IMR-90 (cell line): Measurements from ENCODE around the gene MOB4. TPM values are rescaled to one million over a fixed set of nuclear protein-coding genes. Genes with fewer than 3 reads are reported as not detected.
A peak's percentile ranks its signal among the peaks of the same experiment; 100 is the strongest.

ENCODE experiments used
- ATAC-seq: fragments of 200-7000 bp; cut with Tn5 transposase; 2 replicates; pipeline ENCODE4 v1.9.1; 2020; ENCODE audit warnings: low read depth, mild to moderate bottlenecking, moderate library complexity
- Bru-seq: library from RNA; stranded (reverse); fragments of 400-500 nt; gene quantifications from one replicate; lab custom pipeline; 2021; lab: Mats Ljungman, UMichigan
- BruChase-seq, 2 experiments: library from RNA; stranded (reverse); fragments of 400-500 nt; gene quantifications; one replicate each; lab custom pipeline; 2021; lab: Mats Ljungman, UMichigan
- BruUV-seq: library from RNA; stranded (reverse); fragments of 400-500 nt; replicated peaks from 2 replicates; lab custom pipeline; 2021; lab: Mats Ljungman, UMichigan
- CTCF ChIA-PET: fragments of 300-600 bp; formaldehyde crosslinking; extraction: SDS; loops from one replicate; lab custom pipeline; 2021; ENCODE audit warnings: antibody characterized with exemption; lab: Yijun Ruan, JAX
- POLR2A ChIA-PET: fragments of 300-600 bp; sonication (Branson Sonifier 250); formaldehyde crosslinking; loops from one replicate; lab custom pipeline; 2022; ENCODE audit warnings: antibody characterized with exemption; ENCODE audit not compliant: unreplicated experiment; lab: Charles Lee
- DNase-seq: peaks from one replicate; pipeline ENCODE4 v3.0.0; 2013
- H2AFZ ChIP-seq: replicated peaks from 2 replicates; pipeline ENCODE3; 2013; ENCODE audit warnings: low read length, mild to moderate bottlenecking; ENCODE audit not compliant: poor library complexity
- H2AK5ac ChIP-seq: 2 replicates; pipeline ENCODE4 v1.6.1; 2013; ENCODE audit warnings: low read depth, low read length, inconsistent platforms
- H2AK9ac ChIP-seq: replicated peaks from 2 replicates; pipeline ENCODE3; 2013; ENCODE audit warnings: mild to moderate bottlenecking, low read depth, low read length, moderate library complexity; ENCODE audit not compliant: poor library complexity
- H2BK120ac ChIP-seq: 2 replicates; pipeline ENCODE4 v1.6.1; 2013; ENCODE audit warnings: low read depth, low read length, inconsistent platforms
- H2BK15ac ChIP-seq: 3 replicates; pipeline ENCODE4 v1.6.1; 2013; ENCODE audit warnings: low read depth, low read length, inconsistent platforms
- H2BK20ac ChIP-seq: 2 replicates; pipeline ENCODE4 v1.6.1; 2013; ENCODE audit warnings: low read depth, mild to moderate bottlenecking, inconsistent platforms, low read length, moderate library complexity
- H2BK5ac ChIP-seq: 2 replicates; pipeline ENCODE4 v1.6.1; 2013; ENCODE audit warnings: mild to moderate bottlenecking, low read depth, low read length, inconsistent platforms; ENCODE audit not compliant: poor library complexity, severe bottlenecking
- H3K14ac ChIP-seq: replicated peaks from 2 replicates; pipeline ENCODE4 v1.6.1; 2013; ENCODE audit warnings: low read depth, low read length, inconsistent platforms
- H3K18ac ChIP-seq: 2 replicates; pipeline ENCODE4 v1.6.1; 2013; ENCODE audit warnings: low read depth, low read length, control low read depth
- H3K23ac ChIP-seq: 2 replicates; pipeline ENCODE4 v1.6.1; 2013; ENCODE audit warnings: low read depth, low read length, inconsistent platforms
- H3K27ac ChIP-seq: 2 replicates; pipeline ENCODE4 v1.5.1; 2013; ENCODE audit warnings: mild to moderate bottlenecking, control low read depth, low read length; ENCODE audit not compliant: insufficient read depth
- H3K27me3 ChIP-seq: 2 replicates; pipeline ENCODE4 v1.6.1; 2013; ENCODE audit warnings: low read length; ENCODE audit not compliant: control insufficient read depth, insufficient read depth
- H3K36me3 ChIP-seq: 2 replicates; pipeline ENCODE4 v1.6.1; 2013; ENCODE audit warnings: low read length, mixed read lengths; ENCODE audit not compliant: control insufficient read depth, insufficient read depth
- H3K4ac ChIP-seq: 2 replicates; pipeline ENCODE4 v1.6.1; 2013; ENCODE audit warnings: low read depth, low read length, inconsistent platforms
- H3K4me1 ChIP-seq: 2 replicates; pipeline ENCODE4 v1.6.1; 2013; ENCODE audit warnings: low read length, mixed read lengths; ENCODE audit not compliant: control insufficient read depth, insufficient read depth
- H3K4me2 ChIP-seq: 2 replicates; pipeline ENCODE4 v1.6.1; 2013; ENCODE audit warnings: low read depth, mild to moderate bottlenecking, control low read depth, low read length, moderate library complexity
- H3K4me3 ChIP-seq: 2 replicates; pipeline ENCODE4 v1.5.1; 2013; ENCODE audit warnings: low read depth, mild to moderate bottlenecking, control low read depth, low read length, moderate library complexity; ENCODE audit not compliant: insufficient read depth
- H3K56ac ChIP-seq: 2 replicates; pipeline ENCODE4 v1.6.1; 2013; ENCODE audit warnings: low read length, inconsistent platforms; ENCODE audit not compliant: insufficient read depth; ENCODE audit errors: extremely low read depth
- H3K79me1 ChIP-seq, 2 experiments: 2 replicates each; pipeline ENCODE4 v1.6.1; 2013; ENCODE audit warnings: low read length in 2 of 2, inconsistent platforms in 1 of 2, low read depth in 1 of 2
- H3K9ac ChIP-seq: 2 replicates; pipeline ENCODE4 v1.6.1; 2013; ENCODE audit warnings: low read depth, low read length, control low read depth
- H3K9me1 ChIP-seq: 2 replicates; pipeline ENCODE4 v1.6.1; 2013; ENCODE audit warnings: low read length, inconsistent platforms; ENCODE audit not compliant: insufficient read depth
- H3K9me3 ChIP-seq: 2 replicates; pipeline ENCODE4 v1.6.1; 2013; ENCODE audit warnings: low read length; ENCODE audit not compliant: control insufficient read depth, insufficient read depth
- H4K20me1 ChIP-seq: 2 replicates; pipeline ENCODE4 v1.6.1; 2013; ENCODE audit warnings: low read length, inconsistent platforms; ENCODE audit not compliant: insufficient read depth
- H4K5ac ChIP-seq: 2 replicates; pipeline ENCODE4 v1.6.1; 2013; ENCODE audit warnings: mild to moderate bottlenecking, low read depth, low read length, control low read depth
- H4K8ac ChIP-seq, 2 experiments: 2 replicates each; pipeline ENCODE4 v1.6.1; 2013; ENCODE audit warnings: low read depth in 2 of 2, low read length in 2 of 2, control low read depth in 1 of 2, inconsistent platforms in 1 of 2
- H4K91ac ChIP-seq: 2 replicates; pipeline ENCODE4 v1.6.1; 2013; ENCODE audit warnings: low read depth, low read length, inconsistent platforms; ENCODE audit not compliant: insufficient read depth
- BHLHE40 ChIP-seq: fragments of 150-350 bp; IDR thresholded peaks from 2 replicates; pipeline ENCODE4 v1.6.1; 2016; ENCODE audit warnings: mild to moderate bottlenecking, low read depth, low read length
- CEBPB ChIP-seq: IDR thresholded peaks from 2 replicates; pipeline ENCODE4 v1.6.1; 2012; ENCODE audit warnings: low read depth, low read length, improper control_type of control experiment
- MAFK ChIP-seq: IDR thresholded peaks from 2 replicates; pipeline ENCODE4 v1.6.1; 2012; ENCODE audit warnings: low read depth, low read length, improper control_type of control experiment
- MAZ ChIP-seq: IDR thresholded peaks from 2 replicates; pipeline ENCODE4 v1.6.1; 2012; ENCODE audit warnings: low read depth, mild to moderate bottlenecking, low read length, improper control_type of control experiment, moderate library complexity, borderline replicate concordance
- MXI1 ChIP-seq: IDR thresholded peaks from 2 replicates; pipeline ENCODE4 v1.6.1; 2012; ENCODE audit warnings: low read depth, mild to moderate bottlenecking, low read length, moderate library complexity, borderline replicate concordance
- NFE2L2 ChIP-seq: fragments of 150-350 bp; IDR thresholded peaks from 2 replicates; pipeline ENCODE4 v1.6.1; 2016; ENCODE audit warnings: low read depth, mild to moderate bottlenecking, low read length
- POLR2A ChIP-seq: IDR thresholded peaks from 2 replicates; pipeline ENCODE4 v1.6.1; 2012; ENCODE audit warnings: mild to moderate bottlenecking, low read depth, low read length
- RAD21 ChIP-seq: IDR thresholded peaks from 2 replicates; pipeline ENCODE4 v1.6.1; 2012; ENCODE audit warnings: low read length, improper control_type of control experiment
- RCOR1 ChIP-seq: IDR thresholded peaks from 2 replicates; pipeline ENCODE4 v1.6.1; 2012; ENCODE audit warnings: mild to moderate bottlenecking, low read length, improper control_type of control experiment; ENCODE audit not compliant: insufficient replicate concordance
- RFX5 ChIP-seq: IDR thresholded peaks from 2 replicates; pipeline ENCODE4 v1.8.0; 2012; ENCODE audit warnings: low read depth, mild to moderate bottlenecking, low read length, moderate library complexity
- USF2 ChIP-seq: fragments of 150-350 bp; IDR thresholded peaks from 2 replicates; pipeline ENCODE4 v1.6.1; 2017; ENCODE audit warnings: mild to moderate bottlenecking, antibody characterized with exemption, low read length, low read depth
- WGBS, 2 experiments: methylation state at CpG; one replicate each; pipeline versions ENCODE4 v1.1.5 to v1.1.7; 2013; ENCODE audit warnings: missing lambda C conversion rate in 2 of 2; ENCODE audit not compliant: insufficient read length in 1 of 2; ENCODE audit errors: extremely low coverage in 2 of 2; 5-methylcytosine and 5-hydroxymethylcytosine counted together
- dilution Hi-C: fragments of 300-500 bp; cut with HindIII; formaldehyde crosslinking; loops from one replicate; pipeline ENCODE4 v1.14.3; 2018; ENCODE audit warnings: low sequenced_read_pairs; ENCODE audit not compliant: unreplicated experiment
- in situ Hi-C: fragments of 300-500 bp; cut with MboI; formaldehyde crosslinking; loops from 3 replicates; pipeline ENCODE4 v1.14.3; 2019; ENCODE audit warnings: low sequenced_read_pairs, inconsistent platforms, mixed read lengths
- intact Hi-C: fragments of 100-400 bp; cut with micrococcal nuclease; formaldehyde crosslinking; loops from 2 replicates; pipeline ENCODE4 v1.10.0; 2022
- long read RNA-seq: library from polyadenylated mRNA; unstranded; transcript quantifications from one replicate; pipeline ENCODE4 v2.0.0, GENCODE V29; 2021; ENCODE audit not compliant: unreplicated experiment
- polyA plus RNA-seq, 3 experiments: library from polyadenylated mRNA; depleted of rRNA; stranded (reverse); fragments of >200 nt; gene quantifications; 2 replicates each; pipeline ENCODE4 v1.2.3, GENCODE V29; 2012; ENCODE audit warnings: low replicate concordance in 1 of 3
- total RNA-seq: library from RNA; depleted of rRNA; stranded (reverse); fragments of >200 nt; gene quantifications from 2 replicates; pipeline ENCODE4 v1.2.3, GENCODE V29; 2012; rRNA removed

Gene MOB4
- total RNA-seq = 34.8 and 69.4 TPM in 2 replicates
- polyA plus RNA-seq (2012; rRNA removed) = 29.3 and 36.0 TPM in 2 replicates
- polyA plus RNA-seq (2012; cell fraction: cytosol; rRNA removed) = 5.9 and 7.6 TPM in 2 replicates
- polyA plus RNA-seq (2012; cell fraction: nucleus; rRNA removed; ENCODE audit: low replicate concordance) = 1.5 and 8.2 TPM in 2 replicates
- Bru-seq, nascent RNA = percentile 83 among the genes with signal in this experiment
- BruChase-seq, experiment 1, labeled RNA remaining after a 6-hour chase = percentile 95 among the genes with signal in this experiment
- BruChase-seq, experiment 2, labeled RNA remaining after a 2-hour chase = percentile 96 among the genes with signal in this experiment
- long read RNA-seq, transcript MOB4-202 (8 exons, 3,986 nt) = major isoform, 59 of 69 reads
- long read RNA-seq, partial matches to known transcripts = 1 of 69 reads
- long read RNA-seq, other reads (novel, unspliced or antisense) = 4 of 69 reads

- Histone ChIP-seq H3K9me1 (no peaks in the 10 kb centered on the region), H3K56ac (peak within 1 kb of the TSS; percentile 83), H2BK20ac (no peak within 1 kb of the TSS), H3K9me3 (no peaks in the 10 kb centered on the region), H2BK15ac (peak within 1 kb of the TSS; percentile 2; the same call in 1 of the 3 replicates), H2AK9ac (peak within 1 kb of the TSS; percentile 99), H3K23ac (peak within 1 kb of the TSS; percentile 82), H3K4ac (peak within 1 kb of the TSS; percentile 90), H3K27ac (peak within 1 kb of the TSS; percentile 93), H2AFZ (peak within 1 kb of the TSS; percentile 95), H3K36me3 (no peaks in the 10 kb centered on the region; the same call in 1 of the 2 replicates), H3K27me3 (no peaks in the 10 kb centered on the region), H3K4me2 (peak within 1 kb of the TSS; percentile 83), H3K9ac (peak within 1 kb of the TSS; percentile 92), H4K91ac (peak within 1 kb of the TSS; percentile 70), H4K20me1 (peaks cover 4% of the 10 kb centered on the region; the same call in 1 of the 2 replicates), H3K18ac (peak within 1 kb of the TSS; percentile 36), H3K4me1 (peaks cover 4% of the 10 kb centered on the region; the same call in 1 of the 2 replicates), H2BK120ac (peak within 1 kb of the TSS; percentile 70), H3K4me3 (peak within 1 kb of the TSS; percentile 80), H2BK5ac (peak within 1 kb of the TSS; percentile 93), H3K14ac (peak within 1 kb of the TSS; percentile 89), H4K8ac (peak within 1 kb of the TSS; percentile 42 to 87), H3K79me1 (peaks cover 0 to 8% of the 10 kb centered on the region in 2 experiments; a peak in 1 of 4 replicates), H4K5ac (peak within 1 kb of the TSS; percentile 69), H2AK5ac (peak within 1 kb of the TSS; percentile 74)
- in situ Hi-C loops (loop anchor here (10.0 kb wide), 1 partner anchor 189 kb away; the partner anchor contains the start of gene MARS2), intact Hi-C loops (loop anchor here (5.0 kb wide), 2 partner anchors 156 to 191 kb away; partner anchors contain the start of gene MARS2), dilution Hi-C loops (no loop called here)
- TF ChIP-seq CEBPB (no peak), USF2 (peak; percentile 60), POLR2A (peak; percentile 88), RAD21 (no peak), BHLHE40 (peak; percentile 48), MAZ (peak; percentile 81; the same call in 1 of the 2 replicates), MAFK (no peak), MXI1 (peak; percentile 84), RCOR1 (peak; percentile 59), RFX5 (no peak), NFE2L2 (no peak)
- ChIA-PET CTCF (interaction anchor here (0.6 to 0.7 kb wide), 2 partner anchors 10 to 26 kb away, joined by 3 to 4 read pairs; no protein-coding TSS in a partner anchor), POLR2A (interaction anchor here (0.6 to 0.7 kb wide), 4 partner anchors 16 to 51 kb away, joined by 3 to 4 read pairs (median 4); partner anchors contain the start of genes HSPD1 and HSPE1)
- DNase-seq (peak; percentile 93), ATAC-seq (peak; percentile 99)
- BruUV-seq = no TSS peak
- WGBS, 2 experiments = 2% methylated on average over 30 of the region's 66 CpGs; no CpG with 5 or more reads in 1 of the 2 experiments
These were observed at the start of gene MOB4 for GRCh38 chr2:197515739-197516392. MOB4 (plus strand) TSS chr2:197516066; CDS start chr2:197516087, 21 bp downstream.
